Vagina (tissue), 2 donors: ENCODE results near the gene KPTN. TPM values are rescaled to one million over a fixed set of nuclear protein-coding genes. Genes with fewer than 3 reads are reported as not detected.

ENCODE experiments used
- DNase-seq, 2 donors: peaks; one replicate each; pipeline ENCODE4 v3.0.0-alpha.2; 2017; ENCODE audit errors: extremely low spot score in 2 of 2
- H3K27ac ChIP-seq: fragments of 200-600 bp; sonication (generic); one replicate; pipeline ENCODE4 v1.5.1; 2019
- H3K27me3 ChIP-seq: fragments of 200-600 bp; sonication (generic); one replicate; pipeline ENCODE4 v1.5.1; 2019
- H3K36me3 ChIP-seq, 2 donors: fragments of 200-600 bp; sonication (generic); one replicate each; pipeline ENCODE4 v1.5.1; 2017 to 2019
- H3K4me1 ChIP-seq: fragments of 200-600 bp; sonication (generic); one replicate; pipeline ENCODE4 v1.5.1; 2019
- H3K4me3 ChIP-seq, 2 donors: fragments of 200-600 bp; sonication (generic); 1 replicate in 1 of 2; 2 replicates in 1 of 2; pipeline ENCODE4 v1.5.1; 2016 to 2019
- H3K9me3 ChIP-seq: fragments of 200-600 bp; sonication (generic); one replicate; pipeline ENCODE4 v1.5.1; 2019
- CTCF ChIP-seq, 3 experiments: fragments of 450-650 bp in 2 of 3; fragments of 200-600 bp in 1 of 3; sonication (generic) in 1 of 3; IDR thresholded peaks; one replicate each; pipeline ENCODE4 v1.5.1; 2017 to 2019; ENCODE audit warnings: antibody characterized with exemption in 3 of 3, mild to moderate bottlenecking in 2 of 3, moderate library complexity in 2 of 3
- POLR2A ChIP-seq, 2 donors: fragments of 450-650 bp; IDR thresholded peaks; one replicate each; pipeline ENCODE4 v1.6.1; 2017; ENCODE audit warnings: antibody characterized with exemption in 2 of 2, mild to moderate bottlenecking in 2 of 2, moderate library complexity in 2 of 2
- POLR2AphosphoS5 ChIP-seq, 2 donors: sonication (generic); formaldehyde crosslinking; IDR thresholded peaks; one replicate each; pipeline ENCODE4 v1.9.0; 2017; ENCODE audit warnings: antibody characterized with exemption in 2 of 2, mild to moderate bottlenecking in 2 of 2, low read depth in 1 of 2; ENCODE audit not compliant: insufficient read depth in 1 of 2
- intact Hi-C: fragments of 100-400 bp; cut with DNase I; formaldehyde crosslinking; loops from one replicate; pipeline ENCODE4 v1.15.1; 2023
- total RNA-seq: library from RNA; depleted of rRNA; stranded (reverse); fragments of >200 nt; gene quantifications from one replicate; pipeline ENCODE4 v1.2.3, GENCODE V29; 2016

The KPTN gene
- 9.6 TPM for total RNA-seq

- H3K9me3 ChIP-seq, result no peaks in the 10 kb centered on the region
- peak; percentile 80 to 86 for TF ChIP-seq POLR2AphosphoS5 (IDR thresholded peaks at IDR 0.05; ENCODE audit: insufficient read depth in 1 of 2, low read depth in 1 of 2)
- no peak for TF ChIP-seq POLR2A (IDR thresholded peaks at IDR 0.05)
- TF ChIP-seq CTCF (IDR thresholded peaks at IDR 0.05), result peak; percentile 29 to 62 (median 40)
- no peak for DNase-seq
- no peaks in the 10 kb centered on the region for H3K27me3 ChIP-seq
- peak within 1 kb of the TSS; percentile 61 to 63 for H3K4me3 ChIP-seq
- H3K36me3 ChIP-seq, result peaks cover 0 to 9% of the 10 kb centered on the region in 2 donors
- H3K4me1 ChIP-seq, result peaks cover 25% of the 10 kb centered on the region
- H3K27ac ChIP-seq, result peak within 1 kb of the TSS; percentile 89
- intact Hi-C loops, result no loop called here
Observed at GRCh38 chr19:47483800-47484690, at the start of gene KPTN. TSS of gene KPTN (minus strand) at chr19:47484219. CDS start at chr19:47484160, 59 bp downstream.

GRCh38 chr19:47531640-47532387 is 47.8 kb upstream of the KPTN start:
- no peak for DNase-seq
- Histone ChIP-seq H3K9me3 (no peaks in the 10 kb centered on the region), H3K4me1 (no peaks in the 10 kb centered on the region), H3K36me3 (no peaks in the 10 kb centered on the region), H3K27me3 (no peaks in the 10 kb centered on the region), H3K27ac (no peak overlapping the region), H3K4me3 (no peak overlapping the region)
- intact Hi-C loops, result no loop called here
- TF ChIP-seq CTCF (IDR thresholded peaks at IDR 0.05), result no peak

DNA sequence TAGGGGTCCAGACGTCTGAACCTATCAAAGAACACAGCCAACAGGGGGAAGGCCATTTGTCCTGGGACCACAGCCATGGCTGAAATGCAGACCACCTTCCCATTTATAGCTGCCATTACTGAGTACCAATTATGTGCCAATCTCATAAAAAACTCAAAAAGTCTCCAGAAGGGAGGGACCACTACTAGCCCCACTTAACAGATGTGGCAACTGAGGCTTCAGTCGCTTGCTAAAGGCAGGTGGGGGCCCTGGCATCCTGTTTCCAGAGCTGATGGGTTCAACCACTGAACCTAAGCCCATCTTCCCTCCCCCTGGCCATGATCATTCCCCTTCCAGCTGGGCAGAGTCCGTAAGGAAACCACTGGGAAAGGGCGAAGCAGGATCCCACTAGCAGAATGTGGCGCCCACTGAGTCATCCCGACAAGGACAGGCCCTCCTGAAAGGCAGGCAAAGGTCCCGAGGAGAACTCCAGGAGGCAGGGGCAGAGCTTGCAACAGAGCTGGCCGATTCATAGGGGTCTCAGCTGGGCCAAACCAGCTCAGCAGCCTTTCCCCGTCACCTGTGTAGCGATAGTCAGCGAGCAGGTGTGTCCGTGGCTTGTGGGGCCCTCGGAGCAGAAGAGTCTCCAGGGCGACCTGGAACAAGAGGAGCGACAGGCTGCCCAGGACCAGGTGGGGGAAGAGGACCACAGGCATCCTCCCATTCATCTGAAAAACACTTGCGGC is 45.2 kb upstream of the KPTN start:
- Histone ChIP-seq H3K27me3 (no peaks in the 10 kb centered on the region), H3K4me1 (no peaks in the 10 kb centered on the region), H3K27ac (no peak overlapping the region), H3K36me3 (no peaks in the 10 kb centered on the region), H3K4me3 (no peak overlapping the region), H3K9me3 (no peaks in the 10 kb centered on the region)
- intact Hi-C loops, result no loop called here
- no peak for DNase-seq
- TF ChIP-seq POLR2AphosphoS5 (IDR thresholded peaks at IDR 0.05; ENCODE audit: insufficient read depth in 1 of 2, low read depth in 1 of 2), result no peak

DNA sequence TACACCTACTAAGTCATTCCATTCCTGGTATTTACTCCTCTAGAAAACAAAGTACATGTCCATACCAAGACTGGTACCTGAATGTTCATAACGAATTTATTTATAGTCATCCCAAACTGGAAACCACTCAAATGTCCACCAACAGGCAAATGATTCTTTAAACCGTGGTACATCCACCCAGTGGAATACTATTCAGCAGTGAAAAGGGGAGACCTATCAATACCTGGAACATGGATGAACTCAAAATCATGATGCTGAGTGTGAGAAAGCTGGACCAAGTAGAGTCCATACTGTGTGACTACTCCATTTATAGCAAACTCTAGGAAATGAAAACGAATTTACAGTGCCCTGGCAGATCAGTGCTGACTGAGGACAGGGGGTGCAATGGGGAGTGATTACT is 42.8 kb upstream of the KPTN start:
- no peaks in the 10 kb centered on the region for H3K9me3 ChIP-seq
- H3K27ac ChIP-seq, result no peak overlapping the region
- DNase-seq, result no peak
- no peaks in the 10 kb centered on the region for H3K4me1 ChIP-seq
- H3K4me3 ChIP-seq, result no peak overlapping the region
- no peaks in the 10 kb centered on the region for H3K36me3 ChIP-seq
- H3K27me3 ChIP-seq, result no peaks in the 10 kb centered on the region
- no peak for TF ChIP-seq CTCF (IDR thresholded peaks at IDR 0.05)
- no peak for TF ChIP-seq POLR2AphosphoS5 (IDR thresholded peaks at IDR 0.05; ENCODE audit: insufficient read depth in 1 of 2, low read depth in 1 of 2)
- TF ChIP-seq POLR2A (IDR thresholded peaks at IDR 0.05), result no peak
- intact Hi-C loops, result no loop called here

DNA sequence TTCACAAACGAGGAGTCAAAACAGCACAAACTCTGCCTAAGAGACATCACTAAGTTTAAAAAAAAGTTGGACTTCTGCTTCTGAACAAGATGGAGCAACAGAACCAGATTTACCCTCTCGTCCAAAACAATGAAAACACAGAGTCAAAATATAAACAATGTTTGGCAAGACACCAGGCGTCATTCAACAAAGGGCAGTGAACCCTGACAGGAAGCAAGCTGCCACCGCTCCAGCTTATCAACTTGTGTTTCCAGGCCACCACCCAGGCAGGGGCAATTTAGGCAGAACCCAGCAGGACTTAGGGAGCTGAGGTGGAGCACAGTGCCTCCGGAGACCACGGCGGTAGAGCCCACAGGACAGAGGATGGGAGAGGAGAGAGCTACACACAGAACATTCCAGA is 39.5 kb upstream of the KPTN start:
- intact Hi-C loops, result loop anchor here (5.0 kb wide), 1 partner anchor 1614 kb away; no protein-coding TSS in a partner anchor
- Histone ChIP-seq H3K36me3 (no peaks in the 10 kb centered on the region), H3K27ac (peak overlapping the region; percentile 2), H3K27me3 (no peaks in the 10 kb centered on the region), H3K4me1 (no peaks in the 10 kb centered on the region), H3K9me3 (no peaks in the 10 kb centered on the region), H3K4me3 (no peak overlapping the region)
- no peak for DNase-seq
- TF ChIP-seq POLR2A (IDR thresholded peaks at IDR 0.05) (no peak), POLR2AphosphoS5 (IDR thresholded peaks at IDR 0.05; ENCODE audit: insufficient read depth in 1 of 2, low read depth in 1 of 2) (no peak), CTCF (IDR thresholded peaks at IDR 0.05) (no peak)
